Osteoblast (primary cell): ENCODE data around the gene DBR1. TPM values are rescaled to one million over a fixed set of nuclear protein-coding genes. Genes with fewer than 3 reads are reported as not detected.
"Not testable (repeated sequence)": the region's sequence is repeated elsewhere in the genome, so short reads cannot be mapped to it uniquely, and the experiment has no call there.

Experiments
- DNase-seq: peaks from one replicate; pipeline ENCODE4 v3.0.0; 2011; ENCODE audit warnings: low spot score, mixed read lengths; ENCODE audit not compliant: insufficient read length; ENCODE audit errors: missing footprints
- H2AFZ ChIP-seq: 2 replicates; pipeline ENCODE4 v1.6.0; 2011; ENCODE audit warnings: mild to moderate bottlenecking, low read length
- H3K27ac ChIP-seq: 2 replicates; pipeline ENCODE4 v1.5.1; 2011; ENCODE audit warnings: mild to moderate bottlenecking, low read depth, low read length, moderate library complexity
- H3K27me3 ChIP-seq: 2 replicates; pipeline ENCODE4 v1.6.0; 2012; ENCODE audit warnings: mild to moderate bottlenecking, control low read depth, inconsistent platforms, low read length, moderate library complexity; ENCODE audit not compliant: insufficient read depth
- H3K36me3 ChIP-seq: 2 replicates; pipeline ENCODE4 v1.5.1; 2011; ENCODE audit warnings: mild to moderate bottlenecking, low read length, control low read depth, moderate library complexity; ENCODE audit not compliant: insufficient read depth
- H3K4me1 ChIP-seq: 2 replicates; pipeline ENCODE4 v1.5.1; 2011; ENCODE audit warnings: mild to moderate bottlenecking, low read length, control low read depth, moderate library complexity; ENCODE audit not compliant: insufficient read depth
- H3K4me2 ChIP-seq: 2 replicates; pipeline ENCODE4 v1.6.0; 2011; ENCODE audit warnings: mild to moderate bottlenecking, low read length; ENCODE audit not compliant: insufficient read depth
- H3K4me3 ChIP-seq: fragments of 200-600 bp; sonication (generic); 3 replicates; pipeline ENCODE4 v1.5.1; 2012; ENCODE audit warnings: mild to moderate bottlenecking, low read length, inconsistent platforms; ENCODE audit not compliant: insufficient read depth
- H3K79me2 ChIP-seq: 2 replicates; pipeline ENCODE4 v1.6.0; 2012; ENCODE audit warnings: mild to moderate bottlenecking, low read length, control low read depth, inconsistent platforms; ENCODE audit not compliant: insufficient read depth
- H3K9me3 ChIP-seq: 2 replicates; pipeline ENCODE4 v1.5.1; 2011; ENCODE audit warnings: low read depth, low read length, control low read depth
- H4K20me1 ChIP-seq: 2 replicates; pipeline ENCODE4 v1.6.0; 2012; ENCODE audit warnings: mild to moderate bottlenecking, low read length, control low read depth; ENCODE audit not compliant: insufficient read depth
- total RNA-seq: library from RNA; depleted of rRNA; stranded (reverse); fragments of >200 nt; gene quantifications from 2 replicates; pipeline ENCODE4 v1.2.3, GENCODE V29; 2012
- TF ChIP-seq, protein P1 (sequence below): IDR thresholded peaks from 2 replicates; pipeline ENCODE4 v1.5.1; 2011; ENCODE audit warnings: mild to moderate bottlenecking, low read depth, low read length, moderate library complexity; ENCODE audit errors: extremely low read depth

Gene DBR1
- total RNA-seq, 1 donor = 16.3 TPM

DNA sequence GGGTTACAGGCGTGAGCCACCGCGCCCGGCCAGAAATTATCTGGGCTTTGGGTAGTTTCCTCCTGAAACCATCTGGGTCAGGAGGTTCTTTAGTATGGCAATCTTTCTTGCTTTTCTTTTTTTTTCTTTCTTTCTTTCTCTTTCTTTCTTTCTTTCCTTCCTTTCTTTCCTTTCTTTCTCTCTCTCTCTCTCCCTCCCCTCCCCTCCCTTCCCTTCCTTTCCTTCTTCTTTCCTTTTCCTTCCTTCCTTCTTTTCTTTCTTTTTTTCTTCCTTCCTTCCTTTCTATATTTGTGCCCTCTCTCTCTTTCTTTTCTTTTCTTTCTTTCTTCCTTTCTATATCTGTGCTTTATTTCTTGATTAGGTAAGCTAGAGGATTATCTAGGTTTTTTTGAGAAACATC, 17.0 kb downstream of the DBR1 start:
- no peaks in the 10 kb centered on the region for H3K79me2 ChIP-seq
- H3K4me3 ChIP-seq = no peak overlapping the region
- H3K9me3 ChIP-seq = no peaks in the 10 kb centered on the region
- TF ChIP-seq, protein P1, sequence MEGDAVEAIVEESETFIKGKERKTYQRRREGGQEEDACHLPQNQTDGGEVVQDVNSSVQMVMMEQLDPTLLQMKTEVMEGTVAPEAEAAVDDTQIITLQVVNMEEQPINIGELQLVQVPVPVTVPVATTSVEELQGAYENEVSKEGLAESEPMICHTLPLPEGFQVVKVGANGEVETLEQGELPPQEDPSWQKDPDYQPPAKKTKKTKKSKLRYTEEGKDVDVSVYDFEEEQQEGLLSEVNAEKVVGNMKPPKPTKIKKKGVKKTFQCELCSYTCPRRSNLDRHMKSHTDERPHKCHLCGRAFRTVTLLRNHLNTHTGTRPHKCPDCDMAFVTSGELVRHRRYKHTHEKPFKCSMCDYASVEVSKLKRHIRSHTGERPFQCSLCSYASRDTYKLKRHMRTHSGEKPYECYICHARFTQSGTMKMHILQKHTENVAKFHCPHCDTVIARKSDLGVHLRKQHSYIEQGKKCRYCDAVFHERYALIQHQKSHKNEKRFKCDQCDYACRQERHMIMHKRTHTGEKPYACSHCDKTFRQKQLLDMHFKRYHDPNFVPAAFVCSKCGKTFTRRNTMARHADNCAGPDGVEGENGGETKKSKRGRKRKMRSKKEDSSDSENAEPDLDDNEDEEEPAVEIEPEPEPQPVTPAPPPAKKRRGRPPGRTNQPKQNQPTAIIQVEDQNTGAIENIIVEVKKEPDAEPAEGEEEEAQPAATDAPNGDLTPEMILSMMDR = no peak
- H3K4me2 ChIP-seq = no peak overlapping the region
- DNase-seq = no peak
- no peaks in the 10 kb centered on the region for H3K4me1 ChIP-seq
- H3K36me3 ChIP-seq = peaks cover 10% of the 10 kb centered on the region
- H3K27ac ChIP-seq = no peak overlapping the region
- H4K20me1 ChIP-seq = no peaks in the 10 kb centered on the region
- H2AFZ ChIP-seq = no peak overlapping the region
- no peaks in the 10 kb centered on the region for H3K27me3 ChIP-seq

DNA sequence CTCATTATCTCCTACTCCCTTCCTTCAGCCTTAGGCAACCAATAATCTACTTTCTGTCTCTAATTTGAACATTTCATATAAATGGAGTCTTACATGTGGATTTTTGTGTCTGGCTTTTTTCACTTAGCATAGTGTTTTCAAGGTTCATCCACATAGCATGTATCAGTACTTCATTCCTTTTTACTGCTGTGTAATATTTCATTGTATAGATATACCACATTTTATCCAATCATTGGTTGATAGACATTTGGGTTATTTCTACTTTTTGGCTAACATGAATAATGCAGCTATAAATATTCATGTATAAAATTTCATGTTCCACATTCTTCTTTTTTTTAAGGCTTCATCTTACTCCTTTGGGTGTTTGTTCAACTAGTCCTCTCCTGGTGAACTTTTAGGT, 20.2 kb downstream of the DBR1 start:
- H3K4me3 ChIP-seq = no peak overlapping the region
- no peaks in the 10 kb centered on the region for H3K27me3 ChIP-seq
- TF ChIP-seq, protein P1 = no peak
- no peaks in the 10 kb centered on the region for H3K79me2 ChIP-seq
- no peak overlapping the region for H3K27ac ChIP-seq
- no peaks in the 10 kb centered on the region for H3K4me1 ChIP-seq
- no peaks in the 10 kb centered on the region for H3K9me3 ChIP-seq
- H2AFZ ChIP-seq = no peak overlapping the region
- H3K4me2 ChIP-seq = no peak overlapping the region
- H3K36me3 ChIP-seq = no peaks in the 10 kb centered on the region
- no peak for DNase-seq
- H4K20me1 ChIP-seq = no peaks in the 10 kb centered on the region

DNA sequence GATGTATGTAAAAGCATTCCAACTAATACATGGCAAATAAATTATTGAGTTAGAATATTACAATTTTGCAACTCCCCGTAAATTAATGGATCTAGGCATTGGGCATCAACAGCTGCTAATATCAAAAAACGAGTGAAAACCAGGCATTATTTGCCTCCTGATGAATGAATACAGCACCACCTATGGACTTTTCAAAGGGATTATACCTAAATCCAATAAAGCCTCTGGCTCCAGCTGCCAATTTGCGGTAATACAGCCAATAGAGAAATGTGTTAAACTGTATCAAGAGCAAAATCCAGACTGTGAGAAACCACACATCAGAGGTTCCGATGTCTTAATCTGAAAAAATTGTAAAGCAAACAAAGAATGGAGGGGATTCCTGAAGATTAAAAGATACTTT, 26.2 kb downstream of the DBR1 start:
- no peaks in the 10 kb centered on the region for H3K27me3 ChIP-seq
- H3K27ac ChIP-seq = no peak overlapping the region
- H3K4me3 ChIP-seq = no peak overlapping the region
- no peaks in the 10 kb centered on the region for H3K9me3 ChIP-seq
- H3K79me2 ChIP-seq = no peaks in the 10 kb centered on the region
- DNase-seq = peak; percentile 38
- TF ChIP-seq, protein P1 = no peak
- H3K4me2 ChIP-seq = no peak overlapping the region
- H2AFZ ChIP-seq = no peak overlapping the region
- no peaks in the 10 kb centered on the region for H3K36me3 ChIP-seq
- H3K4me1 ChIP-seq = no peaks in the 10 kb centered on the region
- no peaks in the 10 kb centered on the region for H4K20me1 ChIP-seq

DNA sequence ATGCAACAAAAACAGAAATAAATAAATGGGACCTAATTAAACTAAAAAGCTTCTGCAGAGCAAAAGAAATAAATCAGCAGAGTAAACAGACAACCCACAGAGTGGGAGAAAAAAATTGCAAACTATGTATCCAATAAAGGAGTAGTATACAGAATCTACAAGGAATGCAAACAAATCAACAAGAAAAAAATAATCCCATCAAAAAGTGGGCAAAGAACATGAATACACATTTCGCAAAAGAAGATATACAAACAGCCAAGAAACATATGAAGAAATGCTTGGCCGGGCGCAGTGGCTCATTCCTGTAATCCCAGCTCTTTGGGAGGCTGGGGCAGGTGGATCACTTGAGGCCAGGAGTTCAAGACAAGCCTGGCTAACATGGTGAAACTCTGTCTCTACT, 32.5 kb downstream of the DBR1 start:
- H3K79me2 ChIP-seq = not testable (repeated sequence)

More for the DNA sequence above, 32.5 kb downstream of the DBR1 start:
- not testable (repeated sequence) for H3K9me3 ChIP-seq, H4K20me1 ChIP-seq, H3K36me3 ChIP-seq, H3K27me3 ChIP-seq, H3K4me3 ChIP-seq, H3K4me1 ChIP-seq, H2AFZ ChIP-seq, H3K27ac ChIP-seq, DNase-seq, H3K4me2 ChIP-seq
